ENCODE measurements around the gene TPK1.

Gene TPK1

GRCh38 chr7:144546782-144547181 lies 289.1 kb downstream of the TPK1 start:
- in situ Hi-C loops (cut with HindIII; ENCODE audit: low sequenced_read_pairs) = no loop called here

DNA sequence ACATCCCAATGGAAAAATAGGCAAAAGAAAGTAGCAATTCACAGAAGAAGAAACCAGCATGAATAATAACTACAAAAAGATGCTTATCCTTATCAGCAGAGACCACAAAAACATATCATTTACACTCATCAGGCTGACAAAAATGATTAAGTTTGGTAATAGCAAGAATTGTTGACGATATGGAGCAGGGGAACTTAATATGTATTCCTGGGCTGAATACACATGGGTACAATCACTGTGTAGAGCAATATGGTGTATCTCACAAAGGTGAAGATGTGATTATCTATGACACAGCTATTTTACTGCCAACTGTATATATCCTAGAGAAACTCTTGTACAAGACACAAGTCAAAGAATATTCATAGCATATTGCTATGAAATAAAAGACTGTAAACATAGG lies 290.5 kb downstream of the TPK1 start:
- in situ Hi-C loops (cut with HindIII; ENCODE audit: low sequenced_read_pairs) = no loop called here

- in situ Hi-C loops (cut with HindIII; ENCODE audit: low sequenced_read_pairs) = no loop called here
Observed at GRCh38 chr7:144534655-144535395, 301.0 kb downstream of the TPK1 start.

DNA sequence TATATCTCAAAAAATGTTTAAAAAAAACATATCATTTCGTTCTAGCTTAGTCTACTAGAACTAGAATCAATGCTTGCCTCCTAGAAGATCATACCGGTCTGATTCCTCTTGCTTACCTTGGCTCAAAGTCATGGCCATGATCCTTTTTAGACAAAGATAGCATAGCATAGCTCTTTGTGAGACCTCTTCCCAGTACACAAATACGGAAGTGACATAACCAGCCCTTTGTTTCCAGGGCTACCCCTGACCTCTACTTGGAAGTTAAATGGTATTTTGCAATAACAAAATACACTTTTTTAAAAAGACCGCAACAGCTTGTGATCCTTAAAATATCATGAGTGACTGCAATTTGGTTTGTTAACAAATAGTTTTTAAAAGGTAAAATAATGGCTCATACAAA lies 301.7 kb downstream of the TPK1 start:
- in situ Hi-C loops (cut with HindIII; ENCODE audit: low sequenced_read_pairs) = no loop called here

GRCh38 chr7:144531181-144531580 lies 304.7 kb downstream of the TPK1 start:
- in situ Hi-C loops (cut with HindIII; ENCODE audit: low sequenced_read_pairs) = no loop called here

GRCh38 chr7:144529269-144529926 lies 306.5 kb downstream of the TPK1 start:
- in situ Hi-C loops (cut with HindIII; ENCODE audit: low sequenced_read_pairs) = no loop called here

DNA sequence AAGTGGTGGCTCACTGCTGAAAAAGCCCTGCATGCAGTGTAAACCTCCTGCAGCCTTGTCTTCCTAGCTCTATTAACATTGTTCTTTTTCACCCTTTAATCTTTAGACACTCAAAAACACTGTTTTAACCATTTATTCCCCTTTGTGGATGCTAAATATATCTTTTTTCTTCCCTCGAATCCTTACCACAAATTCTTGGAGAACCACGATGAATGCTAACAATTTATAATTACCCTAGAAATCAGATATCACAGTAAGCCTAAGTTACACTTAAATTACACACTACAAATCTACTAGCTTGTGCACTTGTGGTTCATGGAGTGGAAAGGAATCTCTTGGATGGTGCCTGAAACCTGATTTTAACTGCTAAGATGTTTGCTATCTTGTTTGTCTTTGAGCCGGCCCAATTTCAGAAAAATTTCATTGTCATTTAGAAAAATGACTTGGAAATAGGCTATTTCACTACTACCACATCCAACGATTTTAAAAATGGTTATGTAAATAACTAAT lies 307.3 kb downstream of the TPK1 start:
- in situ Hi-C loops (cut with HindIII; ENCODE audit: low sequenced_read_pairs) = no loop called here

DNA sequence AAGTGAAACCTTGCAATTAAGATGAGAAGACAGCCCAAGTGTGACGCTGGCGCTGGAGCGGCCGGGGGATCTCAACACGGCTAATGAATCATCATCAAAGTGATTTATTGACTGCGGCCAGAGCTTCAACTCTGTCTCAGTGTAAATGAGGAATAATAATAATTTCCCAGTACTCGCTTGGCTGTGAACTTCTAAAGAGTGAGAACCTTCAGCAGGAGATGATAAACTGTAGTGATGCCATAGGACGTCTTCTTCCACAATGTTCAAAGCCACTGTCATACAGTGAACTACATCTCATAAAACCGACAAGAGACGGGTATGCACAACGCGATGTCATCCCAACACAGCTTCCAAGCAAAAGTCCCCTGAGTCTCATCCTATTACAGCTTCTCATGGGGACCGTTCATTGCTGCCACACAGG lies 308.8 kb downstream of the TPK1 start:
- in situ Hi-C loops (cut with HindIII; ENCODE audit: low sequenced_read_pairs) = no loop called here

DNA sequence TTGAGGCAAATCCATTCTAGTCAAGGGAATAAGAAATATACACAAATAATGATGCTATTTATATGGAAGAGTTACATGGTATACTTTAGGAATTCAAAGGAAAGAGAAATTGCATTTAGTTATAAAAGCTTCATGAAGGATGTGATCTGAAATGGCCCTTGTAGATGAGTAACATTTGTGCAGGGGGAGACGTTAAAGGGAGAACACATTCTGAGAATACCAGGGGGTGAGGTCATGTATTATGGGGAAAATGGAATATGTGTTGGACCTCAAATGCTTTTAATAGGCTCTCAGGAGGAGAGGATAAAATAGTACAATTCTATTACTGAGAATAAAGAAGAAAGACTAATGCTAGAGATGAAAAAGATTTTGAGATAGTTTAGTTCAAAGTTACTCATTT lies 309.9 kb downstream of the TPK1 start:
- in situ Hi-C loops (cut with HindIII; ENCODE audit: low sequenced_read_pairs) = no loop called here

DNA sequence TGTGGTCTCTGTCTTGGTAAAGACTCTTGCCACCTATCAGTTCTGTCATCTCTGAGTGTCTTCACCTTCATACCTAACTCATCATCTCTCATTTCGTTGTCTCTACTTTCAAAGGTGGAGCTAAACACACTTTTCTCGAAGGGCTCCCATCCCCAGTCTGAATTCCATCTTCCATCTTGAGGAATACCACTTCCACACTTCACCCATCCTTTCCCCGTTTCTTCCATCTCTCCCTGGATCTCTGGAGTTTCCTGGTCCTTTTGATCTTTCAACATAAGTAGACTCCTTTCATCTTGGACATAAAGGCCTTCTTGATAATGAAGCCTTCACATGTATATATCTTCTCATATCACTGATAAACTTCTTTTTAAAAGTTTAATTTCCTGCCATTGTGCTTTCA lies 311.6 kb downstream of the TPK1 start:
- in situ Hi-C loops (cut with HindIII; ENCODE audit: low sequenced_read_pairs) = no loop called here

- in situ Hi-C loops (cut with HindIII; ENCODE audit: low sequenced_read_pairs) = no loop called here
Observed at GRCh38 chr7:144523621-144524020, 312.2 kb downstream of the TPK1 start.

DNA sequence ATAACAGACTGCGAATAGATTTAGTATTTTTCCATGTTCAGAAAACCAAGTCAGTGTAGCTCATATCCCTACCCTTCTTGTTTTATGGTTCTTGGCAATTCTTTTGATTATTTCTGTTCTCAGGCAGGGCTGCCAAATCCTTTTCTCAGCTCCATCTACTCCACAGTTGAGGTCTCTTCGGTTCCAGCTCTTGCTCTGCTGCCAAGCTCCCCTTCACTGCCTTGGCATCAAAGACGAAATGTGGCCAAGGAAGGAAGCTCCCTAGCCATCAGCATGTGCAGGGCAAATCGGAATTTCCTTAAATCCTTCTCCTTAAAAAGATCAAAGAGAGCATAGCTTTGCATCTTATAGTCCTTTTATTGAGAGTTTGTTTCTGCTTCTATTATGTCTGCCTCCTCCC lies 315.9 kb downstream of the TPK1 start:
- in situ Hi-C loops (cut with HindIII; ENCODE audit: low sequenced_read_pairs) = no loop called here

DNA sequence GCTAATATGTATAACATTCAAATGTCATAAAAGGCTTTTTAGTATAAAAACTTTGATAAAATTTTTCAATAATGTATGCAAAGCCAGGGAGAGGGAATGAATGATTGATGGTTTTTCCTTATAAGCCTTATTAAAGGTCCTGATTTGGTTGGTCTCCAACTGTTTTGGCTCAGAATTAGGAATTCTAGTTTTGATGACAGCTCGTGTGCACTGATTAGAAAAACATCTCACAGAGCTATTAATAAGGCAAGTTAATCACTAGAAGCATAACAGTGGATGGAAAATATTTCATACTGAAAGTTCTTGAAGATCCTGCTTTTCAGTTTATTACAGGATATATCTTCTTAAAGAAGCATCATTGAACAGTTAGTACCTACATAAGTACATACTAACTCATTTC lies 317.5 kb downstream of the TPK1 start:
- in situ Hi-C loops (cut with HindIII; ENCODE audit: low sequenced_read_pairs) = no loop called here

DNA sequence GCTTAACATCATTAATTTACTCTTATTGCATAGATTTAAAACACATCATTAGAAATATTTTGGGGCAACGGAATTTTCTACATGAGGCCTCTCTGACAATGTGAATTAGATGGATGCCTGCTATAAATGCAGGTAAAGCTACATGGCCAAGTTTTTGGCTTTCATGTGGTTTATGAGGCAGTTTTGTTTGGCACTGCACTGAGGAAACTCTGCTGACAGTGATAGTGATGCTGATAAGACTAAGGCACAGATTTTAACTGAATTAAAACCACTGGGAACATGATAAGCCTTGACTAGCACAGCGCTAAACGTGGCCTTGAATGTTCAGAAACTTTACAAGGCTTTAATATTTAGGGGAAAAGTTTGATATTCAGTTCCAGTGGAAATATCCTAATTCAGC lies 318.1 kb downstream of the TPK1 start:
- in situ Hi-C loops (cut with HindIII; ENCODE audit: low sequenced_read_pairs) = no loop called here

DNA sequence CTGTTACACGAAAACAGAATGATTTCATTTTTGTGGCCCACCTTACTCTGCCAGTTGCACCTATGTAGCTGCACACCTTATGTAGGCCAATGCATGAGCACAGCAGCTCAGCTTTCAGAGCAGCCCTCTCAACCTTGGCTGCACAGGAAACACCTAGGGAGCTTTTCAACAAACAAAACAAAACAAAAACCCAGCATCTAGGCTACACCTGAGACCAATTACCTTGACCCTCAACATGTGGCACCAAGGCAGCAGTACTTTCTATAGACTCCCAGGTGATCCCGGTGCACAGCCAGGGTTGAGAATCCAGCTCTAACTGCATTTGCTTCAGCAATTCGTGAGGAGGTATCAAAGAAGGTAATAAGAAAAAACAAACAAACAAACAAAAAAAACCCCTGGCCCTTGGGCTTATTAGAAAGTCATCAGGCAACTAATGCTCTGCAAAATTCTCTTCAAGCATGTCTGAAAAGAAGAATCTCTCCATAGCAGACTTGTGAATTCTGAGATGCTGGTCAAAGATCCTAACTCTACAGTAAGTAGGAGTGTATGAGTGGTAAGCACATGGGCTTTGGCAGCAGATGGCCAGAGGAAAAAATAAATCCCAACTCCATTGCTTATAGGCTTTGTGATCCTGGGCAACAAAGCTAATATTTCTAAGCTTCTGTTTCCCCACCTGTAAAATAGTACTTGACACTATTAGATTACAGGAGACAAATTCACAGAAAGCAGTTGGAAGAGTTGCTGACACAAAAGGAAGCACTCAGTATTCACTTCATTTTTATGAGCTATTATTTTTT lies 318.9 kb downstream of the TPK1 start:
- in situ Hi-C loops (cut with HindIII; ENCODE audit: low sequenced_read_pairs) = no loop called here

- in situ Hi-C loops (cut with HindIII; ENCODE audit: low sequenced_read_pairs) = no loop called here
Observed at GRCh38 chr7:144513334-144513733, 322.5 kb downstream of the TPK1 start.

GRCh38 chr7:144510621-144511020 lies 325.2 kb downstream of the TPK1 start:
- in situ Hi-C loops (cut with HindIII; ENCODE audit: low sequenced_read_pairs) = no loop called here

DNA sequence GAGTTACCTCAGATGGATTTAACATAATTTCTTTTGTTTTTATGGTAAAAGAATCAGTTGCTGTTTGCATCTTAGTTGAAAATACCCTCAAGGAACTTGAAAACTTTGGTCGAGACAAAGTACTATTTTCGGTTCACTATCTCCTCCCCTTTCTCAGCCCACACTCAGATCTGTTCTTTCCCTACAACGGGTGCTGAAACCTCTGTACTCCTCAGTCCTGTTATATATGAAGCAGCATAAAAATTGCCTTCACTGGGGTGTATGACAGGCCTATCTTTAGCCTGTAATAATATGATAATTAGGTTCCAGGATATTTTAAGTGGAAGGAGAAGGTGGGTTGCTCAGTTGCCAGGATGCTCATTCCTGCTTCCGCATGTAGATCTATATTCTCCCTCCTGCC lies 327.2 kb downstream of the TPK1 start:
- in situ Hi-C loops (cut with HindIII; ENCODE audit: low sequenced_read_pairs) = no loop called here

DNA sequence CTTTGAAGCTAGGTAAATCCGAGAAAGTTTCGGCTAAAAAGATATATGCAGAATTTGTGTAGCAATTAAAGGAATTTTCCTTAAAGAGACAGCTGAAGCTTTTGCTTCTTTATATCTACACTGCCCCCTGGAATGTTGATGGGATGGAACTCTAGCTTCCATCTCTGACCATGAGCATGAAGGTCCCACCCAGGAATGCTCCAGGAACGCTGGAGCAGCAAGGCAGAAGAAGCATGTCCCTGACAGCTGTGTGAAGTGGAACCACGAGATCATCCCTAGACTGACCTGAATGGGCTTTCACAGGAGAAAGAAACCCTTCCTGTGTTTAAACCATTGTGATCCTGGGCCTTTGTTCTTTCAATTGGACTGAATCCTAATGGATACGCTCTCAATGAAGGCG lies 332.6 kb downstream of the TPK1 start:
- in situ Hi-C loops (cut with HindIII; ENCODE audit: low sequenced_read_pairs) = no loop called here

- in situ Hi-C loops (cut with HindIII; ENCODE audit: low sequenced_read_pairs) = no loop called here
Observed at GRCh38 chr7:144500225-144500624, 335.6 kb downstream of the TPK1 start.

- in situ Hi-C loops (cut with HindIII; ENCODE audit: low sequenced_read_pairs) = no loop called here
Observed at GRCh38 chr7:144497282-144497681, 338.6 kb downstream of the TPK1 start.

DNA sequence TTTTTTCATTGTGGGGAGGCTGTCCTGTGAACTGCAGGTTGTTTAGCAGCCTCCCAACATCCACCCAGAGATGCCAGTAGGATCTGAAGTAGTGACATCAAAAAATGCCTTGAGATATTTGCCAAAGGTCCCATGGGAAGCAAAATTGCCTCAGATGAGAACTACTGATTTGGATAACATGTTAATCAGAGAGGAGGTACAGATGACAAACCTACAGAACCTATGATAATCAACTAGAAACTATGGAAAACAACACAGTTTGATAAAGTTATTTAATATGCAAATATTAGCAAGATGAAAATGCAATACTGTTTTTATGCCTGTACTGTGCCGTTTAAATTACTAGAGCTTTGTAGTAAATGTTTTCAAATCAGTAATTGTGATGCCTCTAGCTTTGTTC lies 341.5 kb downstream of the TPK1 start:
- in situ Hi-C loops (cut with HindIII; ENCODE audit: low sequenced_read_pairs) = no loop called here

All from endothelial cell of hepatic sinusoid (primary cell).